Vagina (tissue), 2 donors: ENCODE results near the gene ZNF629. TPM values are rescaled to one million over a fixed set of nuclear protein-coding genes. Genes with fewer than 3 reads are reported as not detected.

ENCODE experiments used
- DNase-seq, 2 donors: peaks; one replicate each; pipeline ENCODE4 v3.0.0-alpha.2; 2017; ENCODE audit errors: extremely low spot score in 2 of 2
- H3K27ac ChIP-seq: fragments of 200-600 bp; sonication (generic); one replicate; pipeline ENCODE4 v1.5.1; 2019
- H3K27me3 ChIP-seq: fragments of 200-600 bp; sonication (generic); one replicate; pipeline ENCODE4 v1.5.1; 2019
- H3K36me3 ChIP-seq, 2 donors: fragments of 200-600 bp; sonication (generic); one replicate each; pipeline ENCODE4 v1.5.1; 2017 to 2019
- H3K4me1 ChIP-seq: fragments of 200-600 bp; sonication (generic); one replicate; pipeline ENCODE4 v1.5.1; 2019
- H3K4me3 ChIP-seq, 2 donors: fragments of 200-600 bp; sonication (generic); 1 replicate in 1 of 2; 2 replicates in 1 of 2; pipeline ENCODE4 v1.5.1; 2016 to 2019
- H3K9me3 ChIP-seq: fragments of 200-600 bp; sonication (generic); one replicate; pipeline ENCODE4 v1.5.1; 2019
- CTCF ChIP-seq, 3 experiments: fragments of 450-650 bp in 2 of 3; fragments of 200-600 bp in 1 of 3; sonication (generic) in 1 of 3; IDR thresholded peaks; one replicate each; pipeline ENCODE4 v1.5.1; 2017 to 2019; ENCODE audit warnings: antibody characterized with exemption in 3 of 3, mild to moderate bottlenecking in 2 of 3, moderate library complexity in 2 of 3
- POLR2A ChIP-seq, 2 donors: fragments of 450-650 bp; IDR thresholded peaks; one replicate each; pipeline ENCODE4 v1.6.1; 2017; ENCODE audit warnings: antibody characterized with exemption in 2 of 2, mild to moderate bottlenecking in 2 of 2, moderate library complexity in 2 of 2
- POLR2AphosphoS5 ChIP-seq, 2 donors: sonication (generic); formaldehyde crosslinking; IDR thresholded peaks; one replicate each; pipeline ENCODE4 v1.9.0; 2017; ENCODE audit warnings: antibody characterized with exemption in 2 of 2, mild to moderate bottlenecking in 2 of 2, low read depth in 1 of 2; ENCODE audit not compliant: insufficient read depth in 1 of 2
- intact Hi-C: fragments of 100-400 bp; cut with DNase I; formaldehyde crosslinking; loops from one replicate; pipeline ENCODE4 v1.15.1; 2023
- total RNA-seq: library from RNA; depleted of rRNA; stranded (reverse); fragments of >200 nt; gene quantifications from one replicate; pipeline ENCODE4 v1.2.3, GENCODE V29; 2016

Gene ZNF629
- total RNA-seq, 1 donor from 2014 or later: 11.3 TPM

GRCh38 chr16:30738984-30739951, 47.7 kb downstream of the ZNF629 start:
- Histone ChIP-seq H3K36me3 (peaks cover 0 to 63% of the 10 kb centered on the region in 2 donors), H3K4me3 (no peak overlapping the region), H3K27ac (peak overlapping the region; percentile 74), H3K4me1 (peaks cover 22% of the 10 kb centered on the region), H3K9me3 (no peaks in the 10 kb centered on the region), H3K27me3 (no peaks in the 10 kb centered on the region)
- DNase-seq: no peak
- intact Hi-C loops: no loop called here
- no peak for TF ChIP-seq CTCF (IDR thresholded peaks at IDR 0.05)
- peak in 1 of 2 donors; percentile 18 for TF ChIP-seq POLR2AphosphoS5 (IDR thresholded peaks at IDR 0.05; ENCODE audit: insufficient read depth in 1 of 2, low read depth in 1 of 2)
- no peak for TF ChIP-seq POLR2A (IDR thresholded peaks at IDR 0.05)

- Histone ChIP-seq H3K27ac (no peak overlapping the region), H3K27me3 (no peaks in the 10 kb centered on the region), H3K4me1 (peaks cover 22% of the 10 kb centered on the region), H3K36me3 (peaks cover 0 to 67% of the 10 kb centered on the region in 2 donors), H3K9me3 (no peaks in the 10 kb centered on the region), H3K4me3 (no peak overlapping the region)
- no peak for TF ChIP-seq CTCF (IDR thresholded peaks at IDR 0.05)
- TF ChIP-seq POLR2A (IDR thresholded peaks at IDR 0.05): no peak
- TF ChIP-seq POLR2AphosphoS5 (IDR thresholded peaks at IDR 0.05; ENCODE audit: insufficient read depth in 1 of 2, low read depth in 1 of 2): no peak
- intact Hi-C loops: no loop called here
- DNase-seq: no peak
Measured at GRCh38 chr16:30737794-30738648, 49.0 kb downstream of the ZNF629 start.

GRCh38 chr16:30736995-30737793, 49.8 kb downstream of the ZNF629 start:
- Histone ChIP-seq H3K9me3 (no peaks in the 10 kb centered on the region), H3K27ac (no peak overlapping the region), H3K27me3 (no peaks in the 10 kb centered on the region), H3K4me1 (peaks cover 22% of the 10 kb centered on the region), H3K4me3 (no peak overlapping the region), H3K36me3 (peaks cover 0 to 72% of the 10 kb centered on the region in 2 donors)
- TF ChIP-seq POLR2AphosphoS5 (IDR thresholded peaks at IDR 0.05; ENCODE audit: insufficient read depth in 1 of 2, low read depth in 1 of 2) (no peak), CTCF (IDR thresholded peaks at IDR 0.05) (no peak), POLR2A (IDR thresholded peaks at IDR 0.05) (no peak)
- intact Hi-C loops: no loop called here
- DNase-seq: no peak

- no peak overlapping the region for H3K27ac ChIP-seq
- H3K4me1 ChIP-seq: no peaks in the 10 kb centered on the region
- peaks cover 0 to 82% of the 10 kb centered on the region in 2 donors for H3K36me3 ChIP-seq
- no peak for TF ChIP-seq CTCF (IDR thresholded peaks at IDR 0.05)
- no peak for TF ChIP-seq POLR2A (IDR thresholded peaks at IDR 0.05)
- TF ChIP-seq POLR2AphosphoS5 (IDR thresholded peaks at IDR 0.05; ENCODE audit: insufficient read depth in 1 of 2, low read depth in 1 of 2): no peak
- no peaks in the 10 kb centered on the region for H3K9me3 ChIP-seq
- intact Hi-C loops: no loop called here
- no peak for DNase-seq
- no peak overlapping the region for H3K4me3 ChIP-seq
- no peaks in the 10 kb centered on the region for H3K27me3 ChIP-seq
Measured at GRCh38 chr16:30731411-30731810, 55.6 kb downstream of the ZNF629 start.
